ENCODE data around the gene ALK.

DNA sequence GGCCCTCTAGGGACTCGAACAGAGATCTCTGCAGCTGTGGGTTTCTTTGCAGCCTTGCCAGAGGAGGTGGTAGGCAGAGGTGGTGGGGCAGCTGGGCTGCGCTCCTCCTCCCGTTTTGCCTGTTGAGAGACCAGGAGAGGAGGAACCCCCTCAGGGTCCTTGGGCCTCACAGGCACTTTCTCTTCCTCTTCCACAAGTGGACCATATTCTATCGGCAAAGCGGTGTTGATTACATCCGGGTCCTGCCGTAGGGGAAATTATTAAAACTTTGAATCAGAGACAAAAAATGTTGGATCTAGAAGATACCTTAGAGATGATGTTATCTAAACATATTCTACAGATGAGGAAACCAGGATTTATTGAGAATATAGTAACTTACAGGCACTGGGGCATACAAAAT, 727.7 kb downstream of the ALK start:
- no peak for TF ChIP-seq POLR2A (IDR thresholded peaks at IDR 0.05)
- TF ChIP-seq, protein P1, sequence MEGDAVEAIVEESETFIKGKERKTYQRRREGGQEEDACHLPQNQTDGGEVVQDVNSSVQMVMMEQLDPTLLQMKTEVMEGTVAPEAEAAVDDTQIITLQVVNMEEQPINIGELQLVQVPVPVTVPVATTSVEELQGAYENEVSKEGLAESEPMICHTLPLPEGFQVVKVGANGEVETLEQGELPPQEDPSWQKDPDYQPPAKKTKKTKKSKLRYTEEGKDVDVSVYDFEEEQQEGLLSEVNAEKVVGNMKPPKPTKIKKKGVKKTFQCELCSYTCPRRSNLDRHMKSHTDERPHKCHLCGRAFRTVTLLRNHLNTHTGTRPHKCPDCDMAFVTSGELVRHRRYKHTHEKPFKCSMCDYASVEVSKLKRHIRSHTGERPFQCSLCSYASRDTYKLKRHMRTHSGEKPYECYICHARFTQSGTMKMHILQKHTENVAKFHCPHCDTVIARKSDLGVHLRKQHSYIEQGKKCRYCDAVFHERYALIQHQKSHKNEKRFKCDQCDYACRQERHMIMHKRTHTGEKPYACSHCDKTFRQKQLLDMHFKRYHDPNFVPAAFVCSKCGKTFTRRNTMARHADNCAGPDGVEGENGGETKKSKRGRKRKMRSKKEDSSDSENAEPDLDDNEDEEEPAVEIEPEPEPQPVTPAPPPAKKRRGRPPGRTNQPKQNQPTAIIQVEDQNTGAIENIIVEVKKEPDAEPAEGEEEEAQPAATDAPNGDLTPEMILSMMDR (IDR thresholded peaks at IDR 0.05): no peak
